Suppressor macrophage treated with lipopolysaccharide for 1 hour (primary cell): Measurements from ENCODE around the gene ATP6V0E1.
"Not testable (repeated sequence)": the region's sequence is repeated elsewhere in the genome, so short reads cannot be mapped to it uniquely, and the experiment has no call there.

Source experiments
- DNase-seq, 3 donors: peaks; one replicate each; pipeline ENCODE4 v3.0.0-alpha.2; 2020 to 2022

ATP6V0E1 gene

GRCh38 chr5:173010021-173010420, 26.4 kb downstream of the ATP6V0E1 start:
- DNase-seq = peak; percentile 57 to 67 (median 64)

- peak; percentile 77 to 89 (median 82) for DNase-seq
Measured at GRCh38 chr5:173010547-173011464, 27.2 kb downstream of the ATP6V0E1 start.

GRCh38 chr5:173011566-173011965, 28.0 kb downstream of the ATP6V0E1 start:
- peak; percentile 51 to 69 (median 58) for DNase-seq

GRCh38 chr5:173012882-173013281, 29.3 kb downstream of the ATP6V0E1 start:
- peak; percentile 47 to 57 (median 50) for DNase-seq

GRCh38 chr5:173014671-173015070, 31.1 kb downstream of the ATP6V0E1 start:
- peak; percentile 46 to 84 (median 77) for DNase-seq

GRCh38 chr5:173015192-173015591, 31.6 kb downstream of the ATP6V0E1 start:
- no peak for DNase-seq

GRCh38 chr5:173015598-173016455, 32.3 kb downstream of the ATP6V0E1 start:
- DNase-seq = no peak

- peak; percentile 89 to 98 (median 96) for DNase-seq
Measured at GRCh38 chr5:173016598-173017046, 33.1 kb downstream of the ATP6V0E1 start.

GRCh38 chr5:173017087-173017486, 33.5 kb downstream of the ATP6V0E1 start:
- not testable (repeated sequence) for DNase-seq

GRCh38 chr5:173018358-173018757, 34.8 kb downstream of the ATP6V0E1 start:
- DNase-seq = peak; percentile 50 to 52 (median 51)

- no peak for DNase-seq
Measured at GRCh38 chr5:173020154-173020581, 36.6 kb downstream of the ATP6V0E1 start.

- DNase-seq = no peak
Measured at GRCh38 chr5:173020643-173021042, 37.1 kb downstream of the ATP6V0E1 start.

- no peak for DNase-seq
Measured at GRCh38 chr5:173025651-173026050, 42.1 kb downstream of the ATP6V0E1 start.

- DNase-seq = no peak
Measured at GRCh38 chr5:173027905-173028304, 44.3 kb downstream of the ATP6V0E1 start.

GRCh38 chr5:173028811-173029327, 45.3 kb downstream of the ATP6V0E1 start:
- DNase-seq = no peak

GRCh38 chr5:173029499-173029921, 45.9 kb downstream of the ATP6V0E1 start:
- no peak for DNase-seq

GRCh38 chr5:173032096-173032495, 48.5 kb downstream of the ATP6V0E1 start:
- not testable (repeated sequence) for DNase-seq

GRCh38 chr5:173032730-173033129, 49.2 kb downstream of the ATP6V0E1 start:
- DNase-seq = no peak

- no peak for DNase-seq
Measured at GRCh38 chr5:173033923-173034322, 50.4 kb downstream of the ATP6V0E1 start.

- peak; percentile 62 to 81 (median 65) for DNase-seq
Measured at GRCh38 chr5:173035904-173036707, 52.5 kb downstream of the ATP6V0E1 start.

GRCh38 chr5:173039188-173039587, 55.6 kb downstream of the ATP6V0E1 start:
- no peak for DNase-seq

- DNase-seq = no peak
Measured at GRCh38 chr5:173039964-173040363, 56.4 kb downstream of the ATP6V0E1 start.
